PC-3 (cell line): ENCODE results near the gene MSI2.

Experiments used
- CTCF ChIP-seq: fragments of 300-600 bp; sonication (generic); conservative IDR thresholded peaks from 2 replicates; pipeline ENCODE4 v1.5.1; 2017; ENCODE audit warnings: antibody characterized with exemption, low read depth, mild to moderate bottlenecking, low read length
- EZH2 ChIP-seq: fragments of 300-600 bp; sonication (generic); IDR thresholded peaks from one replicate; pipeline ENCODE4 v1.6.1; 2017; ENCODE audit warnings: antibody characterized with exemption, mild to moderate bottlenecking, low read length; ENCODE audit not compliant: unreplicated experiment
- EZH2phosphoT487 ChIP-seq: fragments of 300-600 bp; sonication (generic); IDR thresholded peaks from 2 replicates; pipeline ENCODE4 v1.6.1; 2018; ENCODE audit warnings: mild to moderate bottlenecking, antibody characterized with exemption, low read length, borderline replicate concordance

GRCh38 chr17:57554826-57555635 lies 298.7 kb downstream of the MSI2 start:
- TF ChIP-seq CTCF (no peak), EZH2 (no peak), EZH2phosphoT487 (no peak)
